HepG2 (cell line): ENCODE data around the gene SMYD5. TPM values are rescaled to one million over a fixed set of nuclear protein-coding genes. Genes with fewer than 3 reads are reported as not detected.

Experiments
- ARNT2 ChIP-seq: sonication (generic); formaldehyde crosslinking; IDR thresholded peaks from 2 replicates; pipeline ENCODE4 v1.8.0; 2022; ENCODE audit warnings: mild to moderate bottlenecking, low read depth, missing genetic modification reagents, moderate library complexity
- CCDC6 ChIP-seq: sonication (generic); formaldehyde crosslinking; IDR thresholded peaks from 2 replicates; pipeline ENCODE4 v1.8.1; 2022; ENCODE audit warnings: mild to moderate bottlenecking, missing genetic modification reagents, moderate library complexity
- DNMT3B ChIP-seq: conservative IDR thresholded peaks from 2 replicates; pipeline ENCODE4 v1.6.1; 2016; ENCODE audit warnings: missing biosample characterization, control low read depth
- IKZF4 ChIP-seq: sonication (generic); formaldehyde crosslinking; IDR thresholded peaks from 2 replicates; pipeline ENCODE4 v1.5.1; 2020; ENCODE audit warnings: borderline replicate concordance, mild to moderate bottlenecking, low read depth, missing genetic modification reagents; ENCODE audit errors: not compliant biosample characterization
- IRX3 ChIP-seq: sonication (generic); formaldehyde crosslinking; IDR thresholded peaks from 2 replicates; pipeline ENCODE4 v1.8.1; 2023; ENCODE audit warnings: mild to moderate bottlenecking, low read depth, missing genetic modification reagents, borderline replicate concordance
- KDM3A ChIP-seq: IDR thresholded peaks from 2 replicates; pipeline ENCODE4 v1.6.1; 2018; ENCODE audit warnings: low read depth, missing compliant biosample characterization
- MED13 ChIP-seq: sonication (generic); formaldehyde crosslinking; IDR thresholded peaks from 2 replicates; pipeline ENCODE4 v1.5.0; 2020; ENCODE audit warnings: missing genetic modification reagents
- NAIF1 ChIP-seq: sonication (generic); formaldehyde crosslinking; IDR thresholded peaks from 2 replicates; pipeline ENCODE4 v1.5.0; 2020; ENCODE audit warnings: mild to moderate bottlenecking, missing genetic modification reagents, borderline replicate concordance
- SAP130 ChIP-seq: IDR thresholded peaks from 2 replicates; pipeline ENCODE4 v1.6.1; 2016; ENCODE audit warnings: low read depth
- ZFY ChIP-seq: sonication (generic); formaldehyde crosslinking; IDR thresholded peaks from 2 replicates; pipeline ENCODE4 v1.4.0; 2020; ENCODE audit warnings: missing genetic modification reagents
- ZNF343 ChIP-seq: sonication (generic); formaldehyde crosslinking; IDR thresholded peaks from 2 replicates; pipeline ENCODE4 v1.4.0; 2020; ENCODE audit warnings: mild to moderate bottlenecking, missing genetic modification reagents
- ZNF431 ChIP-seq: sonication (generic); formaldehyde crosslinking; IDR thresholded peaks from 2 replicates; pipeline ENCODE4 v1.9.0; 2022; ENCODE audit warnings: missing genetic modification reagents, low read depth, mild to moderate bottlenecking, borderline replicate concordance
- ZNF556 ChIP-seq: sonication (generic); formaldehyde crosslinking; IDR thresholded peaks from 2 replicates; pipeline ENCODE4 v1.4.0; 2020; ENCODE audit warnings: mild to moderate bottlenecking, missing genetic modification reagents, borderline replicate concordance
- ZNF879 ChIP-seq: sonication (generic); formaldehyde crosslinking; IDR thresholded peaks from 2 replicates; pipeline ENCODE4 v1.8.1; 2023; ENCODE audit warnings: missing genetic modification reagents
- ZNF883 ChIP-seq: sonication (generic); formaldehyde crosslinking; IDR thresholded peaks from 2 replicates; pipeline ENCODE4 v1.5.1; 2020; ENCODE audit warnings: mild to moderate bottlenecking, missing genetic modification reagents; ENCODE audit errors: not compliant biosample characterization
- polyA plus RNA-seq, 8 experiments: library from polyadenylated mRNA; depleted of rRNA in 3 of 8; stranded (reverse) in 7 of 8; unstranded in 1 of 8; fragments of >200 nt; fragmentation: Illumina TruSeq in 4 of 8; extraction: Trizol in 4 of 8; gene quantifications; 2 replicates each; pipeline versions ENCODE4 v1.2.1 to v1.2.3, GENCODE V29; 2011 to 2016; ENCODE audit warnings: low read depth in 4 of 8, missing spikeins in 1 of 8, mixed read lengths in 1 of 8; ENCODE audit not compliant: insufficient read depth in 1 of 8
- total RNA-seq, 5 experiments: library from RNA; depleted of rRNA; stranded (reverse); fragments of >200 nt; fragmentation: Illumina TruSeq; extraction: Trizol; gene quantifications; 2 replicates each; pipeline ENCODE4 v1.2.3, GENCODE V29; 2016; ENCODE audit warnings: low read depth in 1 of 5
- TF ChIP-seq, protein P1 (sequence below): IDR thresholded peaks from 2 replicates; pipeline ENCODE4 v1.4.0; 2020; ENCODE audit warnings: mild to moderate bottlenecking, missing genetic modification reagents
- TF ChIP-seq, protein P2 (sequence below): sonication (generic); formaldehyde crosslinking; IDR thresholded peaks from 2 replicates; pipeline ENCODE4 v1.4.0; 2020; ENCODE audit warnings: mild to moderate bottlenecking, missing genetic modification reagents
- TF ChIP-seq, protein P3 (sequence below): sonication (generic); formaldehyde crosslinking; IDR thresholded peaks from 2 replicates; pipeline ENCODE4 v1.4.0; 2020; ENCODE audit warnings: missing genetic modification reagents, borderline replicate concordance

Gene SMYD5
- total and polyA plus RNA-seq, 2 of the 13 experiments (the other 11 are each of a cell fraction or from before 2014, with no cell fraction given): 55.8 to 70.4 TPM

DNA sequence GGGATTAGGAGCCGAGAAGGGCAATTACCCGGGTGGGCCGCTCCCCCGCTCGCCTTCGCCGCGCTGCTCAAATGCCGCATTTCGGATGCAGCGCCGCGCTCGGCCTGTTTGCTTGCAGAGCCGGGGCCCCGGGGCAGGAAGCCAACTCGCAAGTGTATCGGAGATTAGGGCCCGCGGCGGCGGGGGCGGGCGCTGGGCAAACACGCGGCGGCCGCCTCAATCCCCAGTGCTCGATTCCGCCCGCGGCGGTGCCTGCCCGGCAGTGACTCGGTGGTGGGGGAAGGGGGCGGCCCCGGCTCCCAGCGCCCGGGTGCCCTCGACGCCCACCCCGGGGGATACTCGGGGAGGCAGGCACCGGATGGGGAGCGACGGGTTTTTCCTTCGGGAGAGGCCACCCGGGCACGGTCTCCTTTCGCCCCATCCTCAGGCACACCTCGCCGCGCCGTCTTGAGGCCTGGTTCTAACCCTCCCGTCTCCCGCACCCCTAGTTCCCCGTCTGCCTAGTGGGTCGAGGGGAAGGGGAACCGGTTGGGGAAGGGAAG is 38.3 kb upstream of the SMYD5 start (continued):
- TF ChIP-seq, protein P1, sequence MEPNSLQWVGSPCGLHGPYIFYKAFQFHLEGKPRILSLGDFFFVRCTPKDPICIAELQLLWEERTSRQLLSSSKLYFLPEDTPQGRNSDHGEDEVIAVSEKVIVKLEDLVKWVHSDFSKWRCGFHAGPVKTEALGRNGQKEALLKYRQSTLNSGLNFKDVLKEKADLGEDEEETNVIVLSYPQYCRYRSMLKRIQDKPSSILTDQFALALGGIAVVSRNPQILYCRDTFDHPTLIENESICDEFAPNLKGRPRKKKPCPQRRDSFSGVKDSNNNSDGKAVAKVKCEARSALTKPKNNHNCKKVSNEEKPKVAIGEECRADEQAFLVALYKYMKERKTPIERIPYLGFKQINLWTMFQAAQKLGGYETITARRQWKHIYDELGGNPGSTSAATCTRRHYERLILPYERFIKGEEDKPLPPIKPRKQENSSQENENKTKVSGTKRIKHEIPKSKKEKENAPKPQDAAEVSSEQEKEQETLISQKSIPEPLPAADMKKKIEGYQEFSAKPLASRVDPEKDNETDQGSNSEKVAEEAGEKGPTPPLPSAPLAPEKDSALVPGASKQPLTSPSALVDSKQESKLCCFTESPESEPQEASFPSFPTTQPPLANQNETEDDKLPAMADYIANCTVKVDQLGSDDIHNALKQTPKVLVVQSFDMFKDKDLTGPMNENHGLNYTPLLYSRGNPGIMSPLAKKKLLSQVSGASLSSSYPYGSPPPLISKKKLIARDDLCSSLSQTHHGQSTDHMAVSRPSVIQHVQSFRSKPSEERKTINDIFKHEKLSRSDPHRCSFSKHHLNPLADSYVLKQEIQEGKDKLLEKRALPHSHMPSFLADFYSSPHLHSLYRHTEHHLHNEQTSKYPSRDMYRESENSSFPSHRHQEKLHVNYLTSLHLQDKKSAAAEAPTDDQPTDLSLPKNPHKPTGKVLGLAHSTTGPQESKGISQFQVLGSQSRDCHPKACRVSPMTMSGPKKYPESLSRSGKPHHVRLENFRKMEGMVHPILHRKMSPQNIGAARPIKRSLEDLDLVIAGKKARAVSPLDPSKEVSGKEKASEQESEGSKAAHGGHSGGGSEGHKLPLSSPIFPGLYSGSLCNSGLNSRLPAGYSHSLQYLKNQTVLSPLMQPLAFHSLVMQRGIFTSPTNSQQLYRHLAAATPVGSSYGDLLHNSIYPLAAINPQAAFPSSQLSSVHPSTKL: peak; percentile 57; the same call in 1 of the 2 replicates
- no peak for TF ChIP-seq IKZF4 (CRISPR knock-in tag)
- TF ChIP-seq MED13 (CRISPR knock-in tag): no peak
- no peak for TF ChIP-seq IRX3 (CRISPR knock-in tag)
- TF ChIP-seq ZNF343 (CRISPR knock-in tag): no peak
- 0 out of 2 replicates have a peak, but pooled peaks have one; percentile 37 for TF ChIP-seq DNMT3B (CRISPR knock-in tag)
- peak; percentile 78 for TF ChIP-seq ARNT2 (CRISPR knock-in tag)
- TF ChIP-seq ZNF883 (CRISPR knock-in tag): no peak
- peak; percentile 42; the same call in 1 of the 2 replicates for TF ChIP-seq ZNF431
- TF ChIP-seq KDM3A (CRISPR knock-in tag): 0 out of 2 replicates have a peak, but pooled peaks have one; percentile 22
- TF ChIP-seq ZFY: peak; percentile 78
- TF ChIP-seq, protein P2, sequence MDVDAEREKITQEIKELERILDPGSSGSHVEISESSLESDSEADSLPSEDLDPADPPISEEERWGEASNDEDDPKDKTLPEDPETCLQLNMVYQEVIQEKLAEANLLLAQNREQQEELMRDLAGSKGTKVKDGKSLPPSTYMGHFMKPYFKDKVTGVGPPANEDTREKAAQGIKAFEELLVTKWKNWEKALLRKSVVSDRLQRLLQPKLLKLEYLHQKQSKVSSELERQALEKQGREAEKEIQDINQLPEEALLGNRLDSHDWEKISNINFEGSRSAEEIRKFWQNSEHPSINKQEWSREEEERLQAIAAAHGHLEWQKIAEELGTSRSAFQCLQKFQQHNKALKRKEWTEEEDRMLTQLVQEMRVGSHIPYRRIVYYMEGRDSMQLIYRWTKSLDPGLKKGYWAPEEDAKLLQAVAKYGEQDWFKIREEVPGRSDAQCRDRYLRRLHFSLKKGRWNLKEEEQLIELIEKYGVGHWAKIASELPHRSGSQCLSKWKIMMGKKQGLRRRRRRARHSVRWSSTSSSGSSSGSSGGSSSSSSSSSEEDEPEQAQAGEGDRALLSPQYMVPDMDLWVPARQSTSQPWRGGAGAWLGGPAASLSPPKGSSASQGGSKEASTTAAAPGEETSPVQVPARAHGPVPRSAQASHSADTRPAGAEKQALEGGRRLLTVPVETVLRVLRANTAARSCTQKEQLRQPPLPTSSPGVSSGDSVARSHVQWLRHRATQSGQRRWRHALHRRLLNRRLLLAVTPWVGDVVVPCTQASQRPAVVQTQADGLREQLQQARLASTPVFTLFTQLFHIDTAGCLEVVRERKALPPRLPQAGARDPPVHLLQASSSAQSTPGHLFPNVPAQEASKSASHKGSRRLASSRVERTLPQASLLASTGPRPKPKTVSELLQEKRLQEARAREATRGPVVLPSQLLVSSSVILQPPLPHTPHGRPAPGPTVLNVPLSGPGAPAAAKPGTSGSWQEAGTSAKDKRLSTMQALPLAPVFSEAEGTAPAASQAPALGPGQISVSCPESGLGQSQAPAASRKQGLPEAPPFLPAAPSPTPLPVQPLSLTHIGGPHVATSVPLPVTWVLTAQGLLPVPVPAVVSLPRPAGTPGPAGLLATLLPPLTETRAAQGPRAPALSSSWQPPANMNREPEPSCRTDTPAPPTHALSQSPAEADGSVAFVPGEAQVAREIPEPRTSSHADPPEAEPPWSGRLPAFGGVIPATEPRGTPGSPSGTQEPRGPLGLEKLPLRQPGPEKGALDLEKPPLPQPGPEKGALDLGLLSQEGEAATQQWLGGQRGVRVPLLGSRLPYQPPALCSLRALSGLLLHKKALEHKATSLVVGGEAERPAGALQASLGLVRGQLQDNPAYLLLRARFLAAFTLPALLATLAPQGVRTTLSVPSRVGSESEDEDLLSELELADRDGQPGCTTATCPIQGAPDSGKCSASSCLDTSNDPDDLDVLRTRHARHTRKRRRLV (CRISPR knock-in tag): 0 out of 2 replicates have a peak, but pooled peaks have one; percentile 56
- TF ChIP-seq SAP130 (CRISPR knock-in tag): peak; percentile 56
- TF ChIP-seq, protein P3, sequence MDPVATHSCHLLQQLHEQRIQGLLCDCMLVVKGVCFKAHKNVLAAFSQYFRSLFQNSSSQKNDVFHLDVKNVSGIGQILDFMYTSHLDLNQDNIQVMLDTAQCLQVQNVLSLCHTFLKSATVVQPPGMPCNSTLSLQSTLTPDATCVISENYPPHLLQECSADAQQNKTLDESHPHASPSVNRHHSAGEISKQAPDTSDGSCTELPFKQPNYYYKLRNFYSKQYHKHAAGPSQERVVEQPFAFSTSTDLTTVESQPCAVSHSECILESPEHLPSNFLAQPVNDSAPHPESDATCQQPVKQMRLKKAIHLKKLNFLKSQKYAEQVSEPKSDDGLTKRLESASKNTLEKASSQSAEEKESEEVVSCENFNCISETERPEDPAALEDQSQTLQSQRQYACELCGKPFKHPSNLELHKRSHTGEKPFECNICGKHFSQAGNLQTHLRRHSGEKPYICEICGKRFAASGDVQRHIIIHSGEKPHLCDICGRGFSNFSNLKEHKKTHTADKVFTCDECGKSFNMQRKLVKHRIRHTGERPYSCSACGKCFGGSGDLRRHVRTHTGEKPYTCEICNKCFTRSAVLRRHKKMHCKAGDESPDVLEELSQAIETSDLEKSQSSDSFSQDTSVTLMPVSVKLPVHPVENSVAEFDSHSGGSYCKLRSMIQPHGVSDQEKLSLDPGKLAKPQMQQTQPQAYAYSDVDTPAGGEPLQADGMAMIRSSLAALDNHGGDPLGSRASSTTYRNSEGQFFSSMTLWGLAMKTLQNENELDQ: no peak
- no peak for TF ChIP-seq CCDC6 (CRISPR knock-in tag)
- TF ChIP-seq ZNF879: 0 out of 2 replicates have a peak, but pooled peaks have one; percentile 48
- TF ChIP-seq ZNF556 (CRISPR knock-in tag): 0 out of 2 replicates have a peak, but pooled peaks have one; percentile 54
- TF ChIP-seq NAIF1 (CRISPR knock-in tag): peak; percentile 5; the same call in 1 of the 2 replicates
